ENCODE data around the gene JAK2. TPM values are rescaled to one million over a fixed set of nuclear protein-coding genes. Genes with fewer than 3 reads are reported as not detected.

The JAK2 gene
- total and polyA plus RNA-seq, 2 of the 4 experiments (the other 2 are of a cell fraction), result 2.3 to 6.1 TPM

DNA sequence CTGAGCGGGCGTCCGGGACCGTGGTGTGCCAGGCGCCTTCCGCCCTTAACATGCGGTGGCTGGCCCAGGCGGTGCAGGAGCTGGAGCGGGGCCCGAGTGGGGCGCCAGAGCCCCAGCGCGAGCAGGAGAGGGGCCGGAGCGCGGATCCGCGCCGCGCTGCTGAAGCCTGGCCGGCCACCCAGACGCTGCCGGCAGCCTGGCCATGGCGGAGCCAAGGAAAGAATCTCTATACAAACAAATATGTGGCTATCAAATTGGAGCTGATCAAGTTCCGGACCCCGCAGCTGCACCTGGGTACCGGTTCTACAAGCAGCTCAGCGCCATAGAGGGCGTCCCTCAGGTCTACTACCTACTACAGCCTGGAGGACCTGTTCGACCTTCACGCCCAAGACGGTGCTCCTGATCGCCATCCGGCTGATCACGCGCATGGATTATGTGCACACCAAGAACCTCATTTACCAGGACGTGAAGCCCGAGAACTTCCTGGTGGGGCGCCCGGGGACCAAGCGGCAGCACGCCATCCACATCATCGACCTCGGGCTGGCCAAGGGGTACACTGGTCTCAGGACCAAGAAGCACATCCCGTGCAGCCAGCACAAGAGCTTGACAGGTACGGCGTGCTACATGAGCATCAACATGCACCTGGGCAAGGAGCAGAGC lies 55.8 kb downstream of the JAK2 start:
- no peaks in the 10 kb centered on the region for H4K20me1 ChIP-seq (ENCODE audit: insufficient read depth, low read length)
- ChIA-PET CTCF (no interaction called here), POLR2A (ENCODE audit: unreplicated experiment) (no interaction called here)
- no peak overlapping the region for H3K4ac ChIP-seq (ENCODE audit: low read depth, low read length)
- no peak overlapping the region for H2AK5ac ChIP-seq (ENCODE audit: low read depth, low read length)
- no peak overlapping the region for H2BK5ac ChIP-seq (ENCODE audit: low read depth, low read length, poor library complexity, severe bottlenecking)
- no peak overlapping the region for H3K4me2 ChIP-seq (ENCODE audit: low read depth, low read length)
- no peak overlapping the region for H4K8ac ChIP-seq (ENCODE audit: low read depth in 2 of 2, low read length in 2 of 2)
- H3K18ac ChIP-seq (ENCODE audit: low read depth, low read length), result no peak overlapping the region
- dilution Hi-C loops (cut with HindIII; ENCODE audit: low sequenced_read_pairs, unreplicated experiment) (no loop called here), in situ Hi-C loops (cut with MboI; ENCODE audit: low sequenced_read_pairs) (no loop called here), intact Hi-C loops (cut with micrococcal nuclease) (no loop called here)
- no peaks in the 10 kb centered on the region for H3K27me3 ChIP-seq (ENCODE audit: control insufficient read depth, insufficient read depth, low read length)
- no peak overlapping the region for H3K4me3 ChIP-seq (ENCODE audit: insufficient read depth, low read depth, low read length)
- no peak overlapping the region for H4K5ac ChIP-seq (ENCODE audit: low read depth, low read length)
- H3K27ac ChIP-seq (ENCODE audit: insufficient read depth, low read length), result no peak overlapping the region
- TF ChIP-seq CEBPB (IDR thresholded peaks at IDR 0.05; ENCODE audit: low read depth, low read length) (no peak), POLR2A (IDR thresholded peaks at IDR 0.05; ENCODE audit: low read depth, low read length) (no peak), MAZ (IDR thresholded peaks at IDR 0.05; ENCODE audit: borderline replicate concordance, low read depth, low read length) (no peak), MXI1 (IDR thresholded peaks at IDR 0.05; ENCODE audit: borderline replicate concordance, low read depth, low read length) (no peak), RCOR1 (IDR thresholded peaks at IDR 0.05; ENCODE audit: insufficient replicate concordance, low read length) (no peak), CHD1 (IDR thresholded peaks at IDR 0.05; ENCODE audit: low read depth, low read length) (no peak)
- TF ChIP-seq, protein P1, sequence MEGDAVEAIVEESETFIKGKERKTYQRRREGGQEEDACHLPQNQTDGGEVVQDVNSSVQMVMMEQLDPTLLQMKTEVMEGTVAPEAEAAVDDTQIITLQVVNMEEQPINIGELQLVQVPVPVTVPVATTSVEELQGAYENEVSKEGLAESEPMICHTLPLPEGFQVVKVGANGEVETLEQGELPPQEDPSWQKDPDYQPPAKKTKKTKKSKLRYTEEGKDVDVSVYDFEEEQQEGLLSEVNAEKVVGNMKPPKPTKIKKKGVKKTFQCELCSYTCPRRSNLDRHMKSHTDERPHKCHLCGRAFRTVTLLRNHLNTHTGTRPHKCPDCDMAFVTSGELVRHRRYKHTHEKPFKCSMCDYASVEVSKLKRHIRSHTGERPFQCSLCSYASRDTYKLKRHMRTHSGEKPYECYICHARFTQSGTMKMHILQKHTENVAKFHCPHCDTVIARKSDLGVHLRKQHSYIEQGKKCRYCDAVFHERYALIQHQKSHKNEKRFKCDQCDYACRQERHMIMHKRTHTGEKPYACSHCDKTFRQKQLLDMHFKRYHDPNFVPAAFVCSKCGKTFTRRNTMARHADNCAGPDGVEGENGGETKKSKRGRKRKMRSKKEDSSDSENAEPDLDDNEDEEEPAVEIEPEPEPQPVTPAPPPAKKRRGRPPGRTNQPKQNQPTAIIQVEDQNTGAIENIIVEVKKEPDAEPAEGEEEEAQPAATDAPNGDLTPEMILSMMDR (conservative IDR thresholded peaks at IDR 0.05; ENCODE audit: low read depth, low read length), result no peak
- ATAC-seq (ENCODE audit: low read depth) (no peak), DNase-seq (no peak)
- H3K9ac ChIP-seq (ENCODE audit: low read depth, low read length), result no peak overlapping the region
- H2AFZ ChIP-seq (replicated peaks; ENCODE audit: low read length, poor library complexity), result no peak overlapping the region
- no peaks in the 10 kb centered on the region for H3K9me1 ChIP-seq (ENCODE audit: insufficient read depth, low read length)
- no TSS peak for BruUV-seq (replicated peaks)
- H3K14ac ChIP-seq (replicated peaks; ENCODE audit: low read depth, low read length), result no peak overlapping the region
- no peak overlapping the region for H2BK15ac ChIP-seq (ENCODE audit: low read depth, low read length)
- H3K56ac ChIP-seq (ENCODE audit: extremely low read depth, insufficient read depth, low read length), result no peak overlapping the region
- no peak overlapping the region for H2AK9ac ChIP-seq (replicated peaks; ENCODE audit: low read depth, low read length, poor library complexity)
- WGBS, 2 experiments (ENCODE audit: extremely low coverage in 2 of 2, insufficient read length in 1 of 2), result 95% methylated on average over 21 of the region's 47 CpGs; no CpG with 5 or more reads in 1 of the 2 experiments
- no peak overlapping the region for H2BK120ac ChIP-seq (ENCODE audit: low read depth, low read length)
- peaks cover 8% of the 10 kb centered on the region; the same call in 1 of the 2 replicates for H3K9me3 ChIP-seq (ENCODE audit: control insufficient read depth, insufficient read depth, low read length)
- H3K79me1 ChIP-seq (ENCODE audit: low read depth in 1 of 2, low read length in 2 of 2), result no peaks in the 10 kb centered on the region
- no peaks in the 10 kb centered on the region; the same call in 1 of the 2 replicates for H3K4me1 ChIP-seq (ENCODE audit: control insufficient read depth, insufficient read depth, low read length)
- peaks cover 11% of the 10 kb centered on the region for H3K36me3 ChIP-seq (ENCODE audit: control insufficient read depth, insufficient read depth, low read length)
- no peak overlapping the region for H4K91ac ChIP-seq (ENCODE audit: insufficient read depth, low read depth, low read length)
- no peak overlapping the region for H2BK20ac ChIP-seq (ENCODE audit: low read depth, low read length)
- no peak overlapping the region for H3K23ac ChIP-seq (ENCODE audit: low read depth, low read length)
